Type B pancreatic cell (in vitro differentiated cells): ENCODE measurements around the gene KLHL10. TPM values are rescaled to one million over a fixed set of nuclear protein-coding genes. Genes with fewer than 3 reads are reported as not detected.

Experiments
- DNase-seq: peaks from one replicate; pipeline ENCODE4 v3.0.0; 2021; ENCODE audit warnings: mixed read lengths; ENCODE audit not compliant: unreplicated experiment; ENCODE audit errors: extremely low spot score
- H3K27ac Mint-ChIP-seq: 2 replicates; pipeline ENCODE4 v1.8.0; 2021; ENCODE audit warnings: mild to moderate bottlenecking, mixed read lengths
- H3K27me3 Mint-ChIP-seq: 2 replicates; pipeline ENCODE4 v1.8.0; 2021; ENCODE audit warnings: mixed read lengths
- H3K36me3 Mint-ChIP-seq: 2 replicates; pipeline ENCODE4 v1.8.0; 2021; ENCODE audit warnings: mixed read lengths
- H3K4me1 Mint-ChIP-seq: one replicate; pipeline ENCODE4 v1.8.0; 2021; ENCODE audit warnings: mixed read lengths; ENCODE audit not compliant: unreplicated experiment
- H3K4me3 Mint-ChIP-seq: 2 replicates; pipeline ENCODE4 v1.8.0; 2021; ENCODE audit warnings: mild to moderate bottlenecking, mixed read lengths
- H3K9me3 Mint-ChIP-seq: 2 replicates; pipeline ENCODE4 v1.8.0; 2021; ENCODE audit warnings: mixed read lengths
- CTCF ChIP-seq: fragments of 200-600 bp; sonication (generic); conservative IDR thresholded peaks from 2 replicates; pipeline ENCODE4 v1.5.0; 2021; ENCODE audit warnings: antibody characterized with exemption, mild to moderate bottlenecking
- total RNA-seq: library from RNA; stranded (reverse); gene quantifications from 2 replicates; pipeline ENCODE4 v1.2.1, GENCODE V29; 2021; ENCODE audit warnings: low replicate concordance

Gene KLHL10
- total RNA-seq, 1 donor from 2014 or later = 0.24 TPM

DNA sequence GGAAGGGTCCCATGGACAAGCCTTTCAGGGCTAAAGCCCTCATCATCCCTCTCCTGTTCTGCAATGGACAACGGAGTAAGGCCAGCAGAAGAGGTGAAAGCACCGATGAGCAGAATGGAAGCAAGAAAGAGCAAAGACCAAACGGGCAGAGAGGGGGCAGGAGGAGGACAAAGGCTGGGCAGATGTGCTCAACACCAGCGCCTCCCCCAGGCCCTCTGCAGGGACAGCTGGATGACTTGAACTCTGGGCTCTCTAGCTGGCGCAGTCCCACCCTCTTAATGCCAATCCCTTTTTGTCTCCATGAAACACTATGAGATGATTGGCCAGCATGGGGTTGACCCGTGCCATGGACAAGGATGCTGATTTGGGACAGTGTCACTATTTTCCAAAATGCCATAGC lies 59.1 kb downstream of the KLHL10 start:
- Mint-ChIP-seq H3K4me3 (no peak overlapping the region), H3K9me3 (no peaks in the 10 kb centered on the region), H3K36me3 (peaks cover 27% of the 10 kb centered on the region), H3K27ac (no peak overlapping the region), H3K27me3 (no peaks in the 10 kb centered on the region), H3K4me1 (peaks cover 20% of the 10 kb centered on the region)
- no peak for DNase-seq
- no peak for TF ChIP-seq CTCF

Other genes starting within 250 kb of the KLHL10 start
- 1.5 and 9.2 TPM in 2 replicates for gene KRT16, start 225.1 kb upstream of the KLHL10 start, total RNA-seq
- 512 and 3,327 TPM in 2 replicates for gene KRT17, start 213.2 kb upstream of the KLHL10 start, total RNA-seq
- gene EIF1, start 148.9 kb upstream of the KLHL10 start, total RNA-seq = 677 and 972 TPM in 2 replicates
- gene GAST, start 125.5 kb upstream of the KLHL10 start, total RNA-seq = 119 and 193 TPM in 2 replicates
- gene HAP1, start 103.2 kb upstream of the KLHL10 start, total RNA-seq = 4.3 and 11.6 TPM in 2 replicates
- 169 and 505 TPM in 2 replicates for gene JUP, start 51.1 kb upstream of the KLHL10 start, total RNA-seq
- 24.7 and 50.5 TPM in 2 replicates for gene P3H4, start 25.9 kb upstream of the KLHL10 start, total RNA-seq
- gene FKBP10, start 24.8 kb upstream of the KLHL10 start, total RNA-seq = 54.3 and 249 TPM in 2 replicates
- 46.0 and 74.8 TPM in 2 replicates for gene NT5C3B, start 1.6 kb upstream of the KLHL10 start, total RNA-seq
- 20.5 and 20.6 TPM in 2 replicates for gene KLHL11, start 27.6 kb downstream of the KLHL10 start, total RNA-seq
- 160 and 161 TPM in 2 replicates for gene ACLY, start 81.1 kb downstream of the KLHL10 start, total RNA-seq
- gene ODAD4, start 92.8 kb downstream of the KLHL10 start, total RNA-seq = 1.9 and 4.5 TPM in 2 replicates
- 60.0 and 84.3 TPM in 2 replicates for gene CNP, start 129.0 kb downstream of the KLHL10 start, total RNA-seq
- 77.3 and 88.7 TPM in 2 replicates for gene DNAJC7, start 179.6 kb downstream of the KLHL10 start, total RNA-seq
- 44.7 and 45.0 TPM in 2 replicates for gene NKIRAS2, start 182.3 kb downstream of the KLHL10 start, total RNA-seq
- 2.1 and 3.0 TPM in 2 replicates for gene C17orf113, start 212.8 kb downstream of the KLHL10 start, total RNA-seq